ENCODE data around the gene GADL1. TPM values are rescaled to one million over a fixed set of nuclear protein-coding genes. Genes with fewer than 3 reads are reported as not detected.

GADL1 gene
- total RNA-seq, 2 donors from 2014 or later = not detected

DNA sequence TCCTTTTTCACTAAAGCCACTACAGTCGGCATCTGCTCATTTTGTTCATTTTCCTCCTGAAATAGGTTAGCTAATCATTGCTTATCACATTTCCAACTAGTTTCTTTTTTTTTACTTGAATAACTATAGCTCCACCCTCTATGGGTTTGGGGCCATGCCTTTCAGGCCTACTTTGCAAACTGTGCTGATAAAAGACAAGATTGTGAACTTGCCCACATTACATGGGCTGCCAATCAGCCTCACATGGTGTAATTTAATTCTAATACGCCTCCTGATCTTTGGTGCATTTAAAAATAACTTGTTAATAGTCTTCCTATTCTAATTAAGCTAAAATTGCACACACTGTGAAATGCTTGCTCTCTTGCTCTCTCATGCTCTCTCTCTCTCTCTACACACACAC is 197.6 kb downstream of the GADL1 start:
- Histone ChIP-seq H3K27me3 (no peaks in the 10 kb centered on the region), H3K36me3 (replicated peaks in 1 of 2; ENCODE audit: insufficient read depth in 1 of 2, low read depth in 2 of 2) (no peaks in the 10 kb centered on the region), H3K4me3 (no peak overlapping the region), H3K4me1 (peaks cover 22% of the 10 kb centered on the region), H3K27ac (no peak overlapping the region), H3K9me3 (no peaks in the 10 kb centered on the region)
- WGBS, 2 donors = 13 to 25% methylated on average over 2 of the region's 2 CpGs
- no peak for TF ChIP-seq POLR2A (IDR thresholded peaks at IDR 0.05)
- TF ChIP-seq, protein P1, sequence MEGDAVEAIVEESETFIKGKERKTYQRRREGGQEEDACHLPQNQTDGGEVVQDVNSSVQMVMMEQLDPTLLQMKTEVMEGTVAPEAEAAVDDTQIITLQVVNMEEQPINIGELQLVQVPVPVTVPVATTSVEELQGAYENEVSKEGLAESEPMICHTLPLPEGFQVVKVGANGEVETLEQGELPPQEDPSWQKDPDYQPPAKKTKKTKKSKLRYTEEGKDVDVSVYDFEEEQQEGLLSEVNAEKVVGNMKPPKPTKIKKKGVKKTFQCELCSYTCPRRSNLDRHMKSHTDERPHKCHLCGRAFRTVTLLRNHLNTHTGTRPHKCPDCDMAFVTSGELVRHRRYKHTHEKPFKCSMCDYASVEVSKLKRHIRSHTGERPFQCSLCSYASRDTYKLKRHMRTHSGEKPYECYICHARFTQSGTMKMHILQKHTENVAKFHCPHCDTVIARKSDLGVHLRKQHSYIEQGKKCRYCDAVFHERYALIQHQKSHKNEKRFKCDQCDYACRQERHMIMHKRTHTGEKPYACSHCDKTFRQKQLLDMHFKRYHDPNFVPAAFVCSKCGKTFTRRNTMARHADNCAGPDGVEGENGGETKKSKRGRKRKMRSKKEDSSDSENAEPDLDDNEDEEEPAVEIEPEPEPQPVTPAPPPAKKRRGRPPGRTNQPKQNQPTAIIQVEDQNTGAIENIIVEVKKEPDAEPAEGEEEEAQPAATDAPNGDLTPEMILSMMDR (IDR thresholded peaks at IDR 0.05) = no peak
- intact Hi-C loops (cut with DNase I) = no loop called here
- no peak for DNase-seq
- peak; percentile 7 for ATAC-seq

DNA sequence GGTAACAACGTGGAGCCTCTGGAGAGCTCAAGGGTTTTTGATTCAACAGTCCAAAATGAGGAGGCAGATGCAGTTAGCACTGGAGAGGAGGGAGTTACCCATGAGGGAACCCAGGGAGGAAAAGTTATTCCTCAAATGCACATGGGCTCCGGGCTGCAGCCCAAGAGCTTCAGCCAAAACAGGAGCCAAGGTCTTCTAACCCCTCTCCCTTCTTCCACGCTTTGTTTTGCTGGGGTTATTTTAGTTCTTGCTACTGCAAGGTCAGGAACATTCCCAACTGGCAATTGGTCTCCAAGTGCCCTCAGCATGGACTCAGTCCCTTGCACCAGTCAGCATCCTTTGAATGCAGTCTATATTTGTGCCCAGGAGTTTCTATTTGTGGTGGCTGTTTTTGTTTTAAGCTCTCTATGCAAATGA is 198.1 kb downstream of the GADL1 start:
- Histone ChIP-seq H3K27me3 (no peaks in the 10 kb centered on the region), H3K36me3 (replicated peaks in 1 of 2; ENCODE audit: insufficient read depth in 1 of 2, low read depth in 2 of 2) (peaks cover 0 to 3% of the 10 kb centered on the region in 2 donors), H3K27ac (no peak overlapping the region), H3K9me3 (no peaks in the 10 kb centered on the region), H3K4me3 (no peak overlapping the region), H3K4me1 (peaks cover 22% of the 10 kb centered on the region)
- intact Hi-C loops (cut with DNase I) = no loop called here
- 8 to 26% methylated on average over 3 of the region's 3 CpGs for WGBS, 2 donors
- DNase-seq = peak in 2 of 4 donors; percentile 28 to 52
- ATAC-seq = peak; percentile 41
- no peak for TF ChIP-seq POLR2A (IDR thresholded peaks at IDR 0.05)
- TF ChIP-seq, protein P1 (IDR thresholded peaks at IDR 0.05) = no peak

DNA sequence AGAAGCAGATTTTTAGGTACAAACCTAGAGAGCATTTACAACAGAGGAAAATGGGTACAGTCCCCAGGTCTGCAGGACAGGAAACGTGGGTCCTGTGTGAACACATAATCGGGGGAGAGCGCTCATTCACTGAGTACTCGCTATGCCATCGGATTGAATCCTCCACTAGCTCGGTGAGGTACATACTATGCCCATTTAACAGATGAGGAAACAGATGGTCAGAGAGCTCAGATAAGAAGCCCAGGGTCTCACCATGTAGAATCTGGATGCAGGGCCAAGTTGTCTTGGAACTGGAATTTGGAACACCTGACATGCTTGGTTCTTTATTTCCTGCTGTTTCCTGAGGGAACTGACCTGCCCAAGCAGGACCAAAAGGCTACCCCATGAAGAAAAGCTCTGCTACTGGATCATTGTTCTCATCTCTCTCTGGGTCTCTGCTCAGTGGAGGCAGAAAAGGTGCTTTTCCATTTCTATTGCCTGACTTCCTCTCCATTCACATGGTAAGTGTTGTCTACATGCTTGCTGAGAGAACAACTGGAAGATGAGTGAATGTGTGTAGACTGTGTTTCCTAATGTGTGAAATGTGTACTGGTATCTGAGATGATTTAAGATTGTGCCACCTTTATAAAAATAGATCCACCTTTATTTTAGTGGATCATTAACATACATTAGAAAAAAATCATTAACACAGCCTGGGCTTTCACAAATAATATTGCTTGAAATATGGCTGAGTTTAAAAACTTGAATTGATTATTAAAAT is 199.0 kb downstream of the GADL1 start:
- H3K27ac ChIP-seq = no peak overlapping the region
- no peak overlapping the region for H3K4me3 ChIP-seq
- no peak for ATAC-seq
- intact Hi-C loops (cut with DNase I) = no loop called here
- H3K36me3 ChIP-seq (replicated peaks in 1 of 2; ENCODE audit: insufficient read depth in 1 of 2, low read depth in 2 of 2) = peaks cover 0 to 6% of the 10 kb centered on the region in 2 donors
- TF ChIP-seq, protein P1 (IDR thresholded peaks at IDR 0.05) = no peak
- TF ChIP-seq POLR2A (IDR thresholded peaks at IDR 0.05) = no peak
- DNase-seq = no peak
- no peaks in the 10 kb centered on the region for H3K9me3 ChIP-seq
- WGBS, 2 donors = 96 to 97% methylated on average over 6 of the region's 6 CpGs
- no peaks in the 10 kb centered on the region for H3K27me3 ChIP-seq
- peaks cover 28% of the 10 kb centered on the region for H3K4me1 ChIP-seq

DNA sequence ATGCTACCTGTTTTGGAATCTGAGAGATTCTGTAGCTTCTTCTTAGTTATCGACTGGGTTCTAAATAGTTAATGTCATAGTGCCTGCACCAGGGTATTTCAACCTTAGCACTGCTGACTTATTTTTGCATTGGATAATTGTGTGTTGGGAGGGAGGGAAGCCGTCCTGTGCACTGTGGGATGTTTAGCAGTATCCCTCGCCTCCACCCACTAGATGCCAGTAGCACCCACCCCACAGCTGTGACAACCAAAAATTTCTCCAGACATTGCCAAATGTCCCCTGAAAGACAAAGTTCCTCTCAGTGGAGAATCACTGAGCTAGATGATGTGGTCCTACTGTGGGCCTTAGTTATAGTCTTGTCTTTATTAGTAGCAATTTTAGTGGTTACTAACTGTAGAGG is 199.8 kb downstream of the GADL1 start:
- H3K4me3 ChIP-seq = no peak overlapping the region
- H3K27me3 ChIP-seq = no peaks in the 10 kb centered on the region
- peaks cover 0 to 6% of the 10 kb centered on the region in 2 donors for H3K36me3 ChIP-seq (replicated peaks in 1 of 2; ENCODE audit: insufficient read depth in 1 of 2, low read depth in 2 of 2)
- intact Hi-C loops (cut with DNase I) = no loop called here
- no peak overlapping the region for H3K27ac ChIP-seq
- no peaks in the 10 kb centered on the region for H3K9me3 ChIP-seq
- H3K4me1 ChIP-seq = peaks cover 36% of the 10 kb centered on the region
- ATAC-seq (no peak), DNase-seq (no peak)
- no peak for TF ChIP-seq POLR2A (IDR thresholded peaks at IDR 0.05)
- TF ChIP-seq, protein P1 (IDR thresholded peaks at IDR 0.05) = no peak
- 89 to 90% methylated on average over 3 of the region's 3 CpGs for WGBS, 2 donors

DNA sequence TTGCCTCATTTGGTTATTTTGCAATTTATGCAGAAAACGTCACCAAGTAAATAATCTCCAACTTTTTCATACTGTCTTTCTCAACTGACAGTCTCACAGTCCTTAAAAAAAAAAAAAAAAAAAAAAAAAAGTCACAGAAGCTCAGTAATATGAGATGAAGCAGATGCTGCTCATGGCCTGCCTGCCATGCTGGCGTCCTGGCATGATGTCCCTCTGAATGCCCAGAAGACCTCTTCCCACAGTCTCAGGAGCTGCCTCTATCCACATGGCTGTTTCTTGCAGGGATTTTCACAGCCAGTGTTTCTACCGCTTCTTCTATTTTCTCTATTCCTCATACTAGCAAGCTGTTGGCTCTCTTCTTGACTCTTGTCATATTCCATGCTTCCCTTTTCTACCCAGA is 200.3 kb downstream of the GADL1 start:
- no peak overlapping the region for H3K27ac ChIP-seq
- no peaks in the 10 kb centered on the region for H3K27me3 ChIP-seq
- TF ChIP-seq, protein P1 (IDR thresholded peaks at IDR 0.05) = no peak
- TF ChIP-seq POLR2A (IDR thresholded peaks at IDR 0.05) = no peak
- no peak overlapping the region for H3K4me3 ChIP-seq
- peaks cover 0 to 6% of the 10 kb centered on the region in 2 donors for H3K36me3 ChIP-seq (replicated peaks in 1 of 2; ENCODE audit: insufficient read depth in 1 of 2, low read depth in 2 of 2)
- H3K9me3 ChIP-seq = no peaks in the 10 kb centered on the region
- DNase-seq (no peak), ATAC-seq (no peak)
- peaks cover 42% of the 10 kb centered on the region for H3K4me1 ChIP-seq
- intact Hi-C loops (cut with DNase I) = no loop called here
- WGBS, 2 donors = 58 to 64% methylated on average over 3 of the region's 3 CpGs
